Aorta (tissue), 5 donors: ENCODE measurements around the gene COTL1. TPM values are rescaled to one million over a fixed set of nuclear protein-coding genes. Genes with fewer than 3 reads are reported as not detected.

Experiments used
- ATAC-seq: fragments of 200-7000 bp; cut with Tn5 transposase; one replicate; pipeline ENCODE4 v1.9.1; 2022; ENCODE audit warnings: moderate library complexity; ENCODE audit not compliant: low FRiP score
- DNase-seq, 2 donors: peaks; one replicate each; pipeline ENCODE4 v3.0.0-alpha.2; 2020
- H3K27ac ChIP-seq, 2 donors: one replicate each; pipeline ENCODE4 v1.5.1; 2013; ENCODE audit warnings: low read length in 2 of 2, mild to moderate bottlenecking in 2 of 2, moderate library complexity in 2 of 2, control low read depth in 1 of 2, inconsistent platforms in 1 of 2, low read depth in 1 of 2
- H3K27me3 ChIP-seq, 2 donors: one replicate each; pipeline ENCODE4 v1.6.1; 2013; ENCODE audit warnings: control low read depth in 1 of 2, low read length in 1 of 2, mild to moderate bottlenecking in 1 of 2, moderate library complexity in 1 of 2; ENCODE audit not compliant: insufficient read depth in 2 of 2, control insufficient read depth in 1 of 2
- H3K36me3 ChIP-seq, 2 donors: one replicate each; pipeline ENCODE4 v1.6.1; 2013; ENCODE audit warnings: control low read depth in 1 of 2, low read length in 1 of 2, mild to moderate bottlenecking in 1 of 2; ENCODE audit not compliant: insufficient read depth in 2 of 2, control insufficient read depth in 1 of 2
- H3K4me1 ChIP-seq, 2 donors: one replicate each; pipeline ENCODE4 v1.6.1; 2013; ENCODE audit warnings: low read length in 2 of 2, control low read depth in 1 of 2, mild to moderate bottlenecking in 1 of 2, moderate library complexity in 1 of 2; ENCODE audit not compliant: insufficient read depth in 2 of 2, control insufficient read depth in 1 of 2
- H3K4me3 ChIP-seq, 2 donors: one replicate each; pipeline ENCODE4 v1.5.1; 2013; ENCODE audit warnings: low read length in 2 of 2, control low read depth in 1 of 2, mild to moderate bottlenecking in 1 of 2
- H3K9me3 ChIP-seq: one replicate; pipeline ENCODE4 v1.6.1; 2013; ENCODE audit warnings: mild to moderate bottlenecking, low read length; ENCODE audit not compliant: control insufficient read depth
- WGBS, 2 donors: extraction: QIAGEN DNeasy Blood & Tissue Kit; methylation state at CpG; one replicate each; pipeline ENCODE4 v1.1.7; 2013; 5-methylcytosine and 5-hydroxymethylcytosine counted together
- intact Hi-C, 2 donors: fragments of 100-400 bp; cut with DNase I; formaldehyde crosslinking; loops; one replicate each; pipeline versions ENCODE4 v1.14.2 to v1.15.0; 2022
- polyA plus RNA-seq, 2 donors: library from polyadenylated mRNA; stranded (reverse); fragments of 200-250 nt; gene quantifications; one replicate each; pipeline ENCODE4 v1.2.3, GENCODE V29; 2013
- total RNA-seq, 2 donors: library from RNA; stranded (reverse); fragmentation: NEBNext Ultra II Directional; extraction: Animal tissue kit (Norgen Biotek cat#: 25700); gene quantifications; one replicate each; pipeline ENCODE4 v1.2.1, GENCODE V29; 2021
- donor health status: healthy with polysubstance abuse.
- donor health status: Bipolar disorder and iron deficiency.
- donor health status: DM: no; HTN: no; CAD: no.
- donor health status: DM: no; HTN: no; CAD: no.
- donor health status: DM: yes; HTN: yes; CAD: no.

Gene COTL1
- total and polyA plus RNA-seq, 4 donors, result 22.8 to 69.9 (median 60.0) TPM

GRCh38 chr16:84552135-84552534 is 65.7 kb downstream of the COTL1 start:
- 79 to 82% methylated on average over 4 of the region's 4 CpGs for WGBS, 2 donors
- intact Hi-C loops, result no loop called here
- no peaks in the 10 kb centered on the region for H3K36me3 ChIP-seq
- DNase-seq (no peak), ATAC-seq (no peak)
- no peak overlapping the region for H3K27ac ChIP-seq
- no peaks in the 10 kb centered on the region for H3K9me3 ChIP-seq
- no peaks in the 10 kb centered on the region for H3K4me1 ChIP-seq
- no peak overlapping the region for H3K4me3 ChIP-seq
- no peaks in the 10 kb centered on the region for H3K27me3 ChIP-seq

GRCh38 chr16:84550096-84550495 is 67.8 kb downstream of the COTL1 start:
- 69 to 71% methylated on average over 4 of the region's 4 CpGs for WGBS, 2 donors

GRCh38 chr16:84548971-84549844 is 68.7 kb downstream of the COTL1 start:
- H3K36me3 ChIP-seq, result no peaks in the 10 kb centered on the region
- DNase-seq (no peak), ATAC-seq (no peak)
- intact Hi-C loops, result no loop called here
- WGBS, 2 donors, result 89% methylated on average over 25 of the region's 25 CpGs
- no peak overlapping the region for H3K4me3 ChIP-seq
- H3K4me1 ChIP-seq, result no peaks in the 10 kb centered on the region
- no peak overlapping the region for H3K27ac ChIP-seq
- H3K9me3 ChIP-seq, result no peaks in the 10 kb centered on the region
- no peaks in the 10 kb centered on the region for H3K27me3 ChIP-seq

More at GRCh38 chr16:84550096-84550495, 67.8 kb downstream of the COTL1 start:
- DNase-seq, result no peak
- H3K9me3 ChIP-seq, result no peaks in the 10 kb centered on the region
- H3K4me1 ChIP-seq, result no peaks in the 10 kb centered on the region
- ATAC-seq, result no peak
- intact Hi-C loops, result no loop called here
- no peaks in the 10 kb centered on the region for H3K27me3 ChIP-seq
- H3K36me3 ChIP-seq, result no peaks in the 10 kb centered on the region
- H3K27ac ChIP-seq, result no peak overlapping the region
- H3K4me3 ChIP-seq, result no peak overlapping the region

GRCh38 chr16:84548508-84548907 is 69.4 kb downstream of the COTL1 start:
- 84% methylated on average over 7 to 8 of the region's 8 CpGs for WGBS, 2 donors
- intact Hi-C loops, result no loop called here
- no peak overlapping the region for H3K4me3 ChIP-seq
- no peaks in the 10 kb centered on the region for H3K27me3 ChIP-seq
- DNase-seq, result no peak
- H3K36me3 ChIP-seq, result no peaks in the 10 kb centered on the region
- no peaks in the 10 kb centered on the region for H3K4me1 ChIP-seq
- no peaks in the 10 kb centered on the region for H3K9me3 ChIP-seq
- H3K27ac ChIP-seq, result no peak overlapping the region
- ATAC-seq, result no peak

GRCh38 chr16:84547546-84548061 is 70.3 kb downstream of the COTL1 start:
- intact Hi-C loops, result no loop called here
- 91 to 92% methylated on average over 12 of the region's 12 CpGs for WGBS, 2 donors
- H3K4me3 ChIP-seq, result no peak overlapping the region
- ATAC-seq (no peak), DNase-seq (no peak)
- no peak overlapping the region for H3K27ac ChIP-seq
- no peaks in the 10 kb centered on the region for H3K36me3 ChIP-seq
- H3K4me1 ChIP-seq, result no peaks in the 10 kb centered on the region
- H3K27me3 ChIP-seq, result no peaks in the 10 kb centered on the region
- no peaks in the 10 kb centered on the region for H3K9me3 ChIP-seq

GRCh38 chr16:84546669-84547545 is 71.0 kb downstream of the COTL1 start:
- no peaks in the 10 kb centered on the region for H3K36me3 ChIP-seq
- no peaks in the 10 kb centered on the region for H3K27me3 ChIP-seq
- ATAC-seq, result no peak
- no peaks in the 10 kb centered on the region for H3K4me1 ChIP-seq
- DNase-seq, result no peak
- no peaks in the 10 kb centered on the region for H3K9me3 ChIP-seq
- WGBS, 2 donors, result 89 to 93% methylated on average over 22 of the region's 22 CpGs
- H3K4me3 ChIP-seq, result no peak overlapping the region
- intact Hi-C loops, result no loop called here
- no peak overlapping the region for H3K27ac ChIP-seq

GRCh38 chr16:84545114-84545737 is 72.7 kb downstream of the COTL1 start:
- Histone ChIP-seq H3K27me3 (no peaks in the 10 kb centered on the region), H3K36me3 (no peaks in the 10 kb centered on the region), H3K4me1 (no peaks in the 10 kb centered on the region), H3K9me3 (no peaks in the 10 kb centered on the region), H3K27ac (no peak overlapping the region), H3K4me3 (no peak overlapping the region)
- ATAC-seq (peak; percentile 34), DNase-seq (no peak)
- intact Hi-C loops, result no loop called here
- 84 to 86% methylated on average over 12 of the region's 12 CpGs for WGBS, 2 donors

GRCh38 chr16:84544031-84544773 is 73.7 kb downstream of the COTL1 start:
- ATAC-seq, result no peak
- no peaks in the 10 kb centered on the region for H3K36me3 ChIP-seq
- 74 to 76% methylated on average over 25 of the region's 25 CpGs for WGBS, 2 donors
- no peaks in the 10 kb centered on the region for H3K9me3 ChIP-seq
- H3K4me1 ChIP-seq, result no peaks in the 10 kb centered on the region
- no peak for DNase-seq
- intact Hi-C loops, result no loop called here
- no peak overlapping the region for H3K4me3 ChIP-seq
- H3K27me3 ChIP-seq, result no peaks in the 10 kb centered on the region
- H3K27ac ChIP-seq, result no peak overlapping the region
